Stimulated activated naive B cell treated with anti-CD40 and anti-IgM and Interleukin-4, amounts not matched to agents 10 μg/mL and 1 μg/mL and 100 μg/mL, for 72 hours (primary cell): ENCODE results near the gene DKK3.

Experiments
- ATAC-seq, 2 donors: fragments of 150-1000 bp; cut with Tn5 transposase; replicated peaks; 2 replicates each; pipeline ENCODE4 v1.10.0; 2021; ENCODE audit warnings: moderate library complexity in 1 of 2
- DNase-seq: peaks from one replicate; pipeline ENCODE4 v3.0.0; 2021
- H3K27ac Mint-ChIP-seq: one replicate; pipeline ENCODE4 v1.8.0; 2022; ENCODE audit warnings: mild to moderate bottlenecking, mixed read lengths
- H3K27me3 Mint-ChIP-seq, 2 donors: one replicate each; pipeline ENCODE4 v1.8.0; 2022; ENCODE audit warnings: mixed read lengths in 2 of 2
- H3K36me3 Mint-ChIP-seq, 2 donors: one replicate each; pipeline ENCODE4 v1.8.0; 2022; ENCODE audit warnings: mixed read lengths in 2 of 2, mild to moderate bottlenecking in 1 of 2
- H3K4me1 Mint-ChIP-seq, 2 donors: one replicate each; pipeline ENCODE4 v1.8.0; 2022; ENCODE audit warnings: mixed read lengths in 2 of 2, mild to moderate bottlenecking in 1 of 2
- H3K4me3 Mint-ChIP-seq, 2 donors: one replicate each; pipeline ENCODE4 v1.8.0; 2022; ENCODE audit warnings: mild to moderate bottlenecking in 2 of 2, mixed read lengths in 2 of 2, moderate library complexity in 1 of 2
- H3K9me3 Mint-ChIP-seq, 2 donors: one replicate each; pipeline ENCODE4 v1.8.0; 2022; ENCODE audit warnings: mixed read lengths in 2 of 2, mild to moderate bottlenecking in 1 of 2

DKK3 gene

DNA sequence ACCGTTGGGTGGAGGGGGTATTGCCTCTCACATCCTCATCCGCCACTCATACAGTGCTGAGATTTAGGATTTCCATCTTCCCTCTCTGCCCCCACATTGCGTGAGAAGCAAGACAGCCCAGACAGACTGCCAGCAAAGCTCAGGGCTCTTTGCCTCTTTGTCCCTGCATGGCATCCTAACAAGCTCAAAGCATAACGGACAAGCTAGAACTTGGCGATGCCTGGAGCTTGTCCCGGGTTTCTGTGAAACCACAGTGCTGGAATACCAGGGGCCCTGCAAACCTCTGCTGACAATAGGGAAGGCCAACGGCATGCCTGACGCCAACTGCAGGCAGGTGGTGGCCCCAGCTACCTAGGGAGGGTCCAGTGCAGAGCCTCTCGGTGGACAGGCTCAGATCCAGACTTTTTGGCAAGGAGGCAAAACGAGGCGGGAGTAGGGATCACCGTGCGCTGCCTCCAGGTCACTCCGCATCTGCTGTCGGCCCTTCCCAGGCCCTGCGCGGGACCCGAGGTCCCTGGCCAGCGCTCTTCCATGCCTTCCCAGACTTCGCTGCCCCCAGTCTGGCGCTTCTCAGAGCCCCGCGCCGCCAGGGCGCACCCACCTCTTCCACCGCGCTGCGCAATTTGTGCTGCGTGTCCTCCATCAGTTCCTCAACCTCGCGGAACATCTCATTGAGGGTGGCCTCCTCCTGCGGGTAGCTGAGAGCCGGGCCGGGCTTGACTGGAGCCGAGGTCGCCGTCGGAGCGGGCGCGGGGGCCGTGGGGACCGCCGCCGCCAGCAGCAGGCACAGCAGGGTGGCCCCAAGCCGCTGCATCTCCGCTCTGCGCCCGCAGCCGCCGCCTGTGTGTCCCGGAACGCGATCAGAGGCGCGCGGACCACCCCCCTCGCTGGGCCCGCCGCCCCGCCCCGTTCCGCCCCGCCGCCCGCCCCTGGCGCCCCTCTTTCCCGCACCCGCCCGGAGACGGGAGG, at the start of gene DKK3:
Gene DKK3 (minus strand): TSS at position 858 of the 969 bp plus-strand sequence. CDS start 44 bp downstream, at position 814.
- DNase-seq (no peak), ATAC-seq (no peak)
- peaks cover 71 to 74% of the 10 kb centered on the region in 2 donors for H3K27me3 Mint-ChIP-seq
- H3K4me1 Mint-ChIP-seq: peaks cover 7 to 17% of the 10 kb centered on the region in 2 donors
- H3K27ac Mint-ChIP-seq: no peak within 1 kb of the TSS
- H3K4me3 Mint-ChIP-seq: peak within 1 kb of the TSS; percentile 60 to 68
- peaks cover 0 to 2% of the 10 kb centered on the region in 2 donors for H3K36me3 Mint-ChIP-seq
- no peaks in the 10 kb centered on the region for H3K9me3 Mint-ChIP-seq

DNA sequence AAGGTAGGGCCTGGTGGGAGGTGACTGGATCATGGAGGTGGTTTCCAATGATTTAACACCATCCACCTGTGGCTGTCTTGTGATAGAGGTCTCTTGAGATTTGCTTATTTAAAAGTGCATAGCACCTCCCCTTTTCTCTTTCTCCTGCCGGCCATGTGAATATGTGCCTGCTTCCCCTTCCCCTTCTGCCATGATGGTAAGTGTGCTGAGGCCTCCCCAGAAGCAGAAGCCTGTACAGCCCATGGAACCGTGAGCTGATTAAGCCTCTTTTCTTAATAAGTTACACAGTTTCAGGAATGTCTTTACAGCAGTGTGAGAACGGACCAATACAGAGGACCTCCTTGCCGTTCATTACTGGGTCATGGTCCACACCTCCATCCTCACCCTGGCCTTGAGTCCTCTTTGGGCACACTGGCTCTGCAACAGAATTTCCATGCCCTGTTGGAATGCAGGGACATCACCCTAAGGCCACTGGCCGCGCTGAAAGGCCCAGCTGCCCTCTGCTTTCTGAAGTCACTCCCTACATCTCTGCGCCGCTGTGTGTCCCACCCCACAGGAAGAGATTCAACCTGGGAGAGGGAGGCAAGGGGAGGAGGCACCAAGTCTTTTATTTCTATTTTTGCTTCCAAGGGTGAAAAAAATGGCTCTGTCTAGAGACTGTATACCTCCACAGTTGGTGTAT, 49.0 kb upstream of the DKK3 start:
- no peak overlapping the region for H3K27ac Mint-ChIP-seq
- DNase-seq: no peak
- H3K9me3 Mint-ChIP-seq: peaks cover 0 to 7% of the 10 kb centered on the region in 2 donors
- H3K27me3 Mint-ChIP-seq: peaks cover 0 to 9% of the 10 kb centered on the region in 2 donors
- H3K36me3 Mint-ChIP-seq: no peaks in the 10 kb centered on the region
- H3K4me1 Mint-ChIP-seq: peaks cover 0 to 4% of the 10 kb centered on the region in 2 donors
- H3K4me3 Mint-ChIP-seq: no peak overlapping the region
- ATAC-seq: no peak

DNA sequence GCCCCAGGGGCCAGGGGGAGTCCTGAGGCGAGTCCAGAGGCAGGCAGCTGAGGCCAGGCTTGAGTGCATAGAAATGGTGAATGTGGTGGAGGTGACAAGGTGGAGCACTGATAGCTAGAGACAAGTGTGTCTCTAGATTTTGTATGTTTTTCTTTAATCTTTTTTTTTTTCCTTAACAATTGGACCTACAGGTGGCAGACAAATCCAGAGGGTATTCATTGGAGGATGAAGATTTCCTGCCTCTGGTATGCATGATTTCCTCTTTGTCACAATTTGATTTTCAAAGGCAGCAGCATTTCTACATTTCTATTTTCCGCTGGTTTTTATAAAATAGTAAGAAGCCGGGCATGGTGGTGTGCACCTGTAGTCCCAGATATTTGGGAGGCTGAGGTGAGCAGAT, 47.7 kb upstream of the DKK3 start:
- ATAC-seq: no peak
- H3K9me3 Mint-ChIP-seq: peaks cover 0 to 7% of the 10 kb centered on the region in 2 donors
- H3K27ac Mint-ChIP-seq: no peak overlapping the region
- H3K4me1 Mint-ChIP-seq: no peaks in the 10 kb centered on the region
- no peak overlapping the region for H3K4me3 Mint-ChIP-seq
- H3K36me3 Mint-ChIP-seq: no peaks in the 10 kb centered on the region
- H3K27me3 Mint-ChIP-seq: peaks cover 0 to under 1% of the 10 kb centered on the region in 2 donors
- DNase-seq: no peak

DNA sequence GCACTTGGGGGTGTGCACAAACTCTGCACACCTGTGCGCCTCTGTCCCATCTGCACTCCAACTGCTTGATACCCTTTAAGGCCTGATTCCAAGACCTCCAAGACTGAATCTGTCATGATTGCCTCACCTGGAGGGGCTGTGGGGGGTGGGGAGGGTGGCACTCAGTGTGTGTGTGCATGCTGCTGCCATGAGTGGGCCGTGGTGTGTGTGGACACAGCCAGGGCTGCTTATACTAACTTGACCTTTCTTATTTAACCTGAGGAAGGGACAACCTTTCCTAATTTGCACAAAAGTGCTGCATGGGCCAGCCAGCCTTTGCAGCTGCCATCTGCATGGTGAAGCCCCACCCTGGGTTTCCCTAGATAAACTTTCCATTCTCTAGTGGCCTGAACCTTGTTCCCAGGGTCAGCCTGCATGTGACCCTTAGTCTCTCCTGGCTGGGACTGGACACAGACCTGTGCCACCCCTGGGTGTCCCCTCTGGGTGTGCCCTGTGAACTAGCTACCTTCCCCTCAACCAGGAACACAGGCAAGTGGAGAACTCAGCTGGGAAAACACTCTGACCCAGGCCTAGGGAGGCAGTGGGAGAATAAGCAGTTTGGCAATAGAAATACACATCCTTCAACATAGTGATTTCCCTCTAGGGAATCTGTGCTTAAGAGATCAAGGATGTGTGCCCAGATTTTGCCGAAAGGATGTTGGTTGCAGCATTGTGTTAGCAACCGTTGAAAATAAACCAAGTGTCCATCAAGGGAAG, 45.4 kb upstream of the DKK3 start:
- ATAC-seq: no peak
- peaks cover 0 to 7% of the 10 kb centered on the region in 2 donors for H3K9me3 Mint-ChIP-seq
- H3K36me3 Mint-ChIP-seq: no peaks in the 10 kb centered on the region
- H3K4me3 Mint-ChIP-seq: no peak overlapping the region
- no peak for DNase-seq
- H3K27ac Mint-ChIP-seq: no peak overlapping the region
- no peaks in the 10 kb centered on the region for H3K4me1 Mint-ChIP-seq
- no peaks in the 10 kb centered on the region for H3K27me3 Mint-ChIP-seq

DNA sequence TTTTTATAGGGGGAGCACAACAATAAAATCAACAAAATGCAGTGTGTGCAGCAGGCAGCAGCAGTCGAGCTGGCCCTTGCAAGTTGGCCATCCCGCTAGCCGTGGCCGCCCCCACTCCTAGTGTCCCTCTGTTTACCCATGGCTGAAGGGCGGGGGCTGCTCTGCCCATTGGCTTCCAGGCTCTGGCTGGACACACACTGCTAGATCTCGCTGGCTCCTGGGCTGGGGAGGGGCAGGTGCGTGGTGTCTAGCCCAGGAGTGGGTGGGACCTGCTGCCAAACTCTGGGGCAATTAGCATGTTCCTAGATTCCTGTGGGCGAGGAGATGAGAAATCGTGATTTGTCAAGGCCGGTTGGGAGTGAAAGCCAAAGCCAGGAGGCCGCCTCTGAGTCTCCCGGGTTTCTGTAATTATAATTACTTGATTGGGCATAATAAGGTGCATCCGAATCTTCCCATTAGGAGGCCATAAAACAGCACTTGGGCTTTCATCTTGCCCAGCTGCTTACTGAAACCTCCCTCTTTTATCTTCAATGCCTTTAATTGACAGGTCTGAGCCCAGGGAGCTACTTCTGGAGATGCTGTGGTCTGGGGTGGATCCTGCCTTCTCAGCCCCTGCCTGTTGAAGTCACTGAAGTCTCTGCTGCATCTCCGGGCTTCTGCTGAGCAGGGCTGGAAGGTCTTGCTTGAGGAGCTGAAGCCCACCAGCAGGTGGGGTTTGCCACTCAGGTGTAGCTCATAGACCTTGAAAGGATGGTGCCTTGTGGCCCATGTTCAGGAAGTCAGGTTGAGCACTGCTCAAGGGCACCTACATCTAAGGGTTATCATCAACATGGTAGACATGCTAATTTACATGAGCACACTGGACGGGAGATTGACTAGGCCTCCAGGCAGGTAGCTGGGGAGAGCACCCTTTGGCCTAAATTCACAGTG, 44.5 kb upstream of the DKK3 start:
- H3K27ac Mint-ChIP-seq: no peak overlapping the region

DNA sequence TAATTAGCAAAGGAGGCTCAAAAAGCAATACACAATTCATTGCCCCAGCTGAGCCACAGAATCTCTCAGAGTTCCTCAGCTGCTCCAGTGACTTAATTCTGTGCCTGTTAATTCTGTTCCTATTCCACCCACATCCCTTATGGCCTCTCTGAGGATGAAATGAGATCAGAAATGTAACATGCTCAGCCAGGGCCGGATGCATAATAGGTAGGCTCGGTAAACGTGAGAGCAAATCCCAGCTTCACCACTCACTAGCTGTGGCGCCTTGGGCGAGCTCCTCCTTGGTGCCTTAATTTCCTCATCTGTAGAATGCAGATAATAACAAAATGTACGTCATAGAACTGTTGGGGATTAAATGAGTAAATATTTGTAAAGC, 42.8 kb upstream of the DKK3 start:
- ATAC-seq (no peak), DNase-seq (no peak)
- Mint-ChIP-seq H3K4me1 (no peaks in the 10 kb centered on the region), H3K4me3 (no peak overlapping the region), H3K27me3 (peaks cover 9 to 11% of the 10 kb centered on the region in 2 donors), H3K36me3 (no peaks in the 10 kb centered on the region), H3K27ac (no peak overlapping the region), H3K9me3 (no peaks in the 10 kb centered on the region)

More for the DNA sequence above, 44.5 kb upstream of the DKK3 start:
- no peak for DNase-seq
- no peaks in the 10 kb centered on the region for H3K36me3 Mint-ChIP-seq
- peaks cover 0 to 7% of the 10 kb centered on the region in 2 donors for H3K9me3 Mint-ChIP-seq
- no peak overlapping the region for H3K4me3 Mint-ChIP-seq
- ATAC-seq: peak in 1 of 2 donors; percentile 25
- no peaks in the 10 kb centered on the region for H3K27me3 Mint-ChIP-seq
- no peaks in the 10 kb centered on the region for H3K4me1 Mint-ChIP-seq

DNA sequence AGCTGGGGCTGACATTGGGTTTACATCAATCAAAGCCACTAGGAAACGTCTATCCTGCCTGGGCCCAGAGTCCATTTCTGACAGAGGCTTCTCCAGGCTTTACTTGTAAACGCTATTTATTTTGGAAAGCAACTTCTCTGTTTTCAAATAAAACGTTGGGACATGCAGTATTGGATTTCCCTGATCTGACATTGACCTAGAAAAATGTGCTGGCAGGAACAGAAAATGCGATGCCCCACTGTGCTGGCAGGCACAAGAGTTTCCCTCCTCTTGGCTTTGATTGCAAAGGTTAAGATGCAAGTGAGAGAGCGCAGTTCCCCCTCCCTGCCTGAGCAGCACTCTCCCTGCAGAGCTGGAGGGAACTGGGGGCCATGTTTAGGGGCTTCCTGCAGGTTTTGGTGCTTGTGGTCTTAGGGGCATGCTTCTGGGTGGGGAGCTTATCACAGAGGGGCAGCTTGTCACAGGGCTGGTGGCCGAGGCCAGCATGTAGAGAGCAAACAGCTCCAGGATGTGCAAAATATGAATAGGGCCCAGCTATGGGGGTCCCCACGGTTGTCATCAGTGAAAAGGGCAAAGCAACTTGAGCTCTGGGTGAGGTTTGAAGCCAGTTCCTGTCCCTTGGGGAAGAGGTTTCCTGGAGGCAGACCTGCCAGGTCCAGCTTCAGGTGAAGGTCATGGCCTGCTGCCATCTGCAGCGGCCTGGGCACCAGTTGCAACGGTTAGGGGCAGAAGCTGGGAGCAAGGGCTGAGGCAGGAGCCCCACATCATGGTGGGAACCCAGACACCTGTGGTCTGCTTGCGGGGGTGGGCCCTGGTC, 42.3 kb upstream of the DKK3 start:
- no peaks in the 10 kb centered on the region for H3K9me3 Mint-ChIP-seq
- no peaks in the 10 kb centered on the region for H3K36me3 Mint-ChIP-seq
- DNase-seq: no peak
- no peak overlapping the region for H3K4me3 Mint-ChIP-seq
- ATAC-seq: no peak
- peaks cover 13 to 15% of the 10 kb centered on the region in 2 donors for H3K27me3 Mint-ChIP-seq
- no peak overlapping the region for H3K27ac Mint-ChIP-seq
- no peaks in the 10 kb centered on the region for H3K4me1 Mint-ChIP-seq

DNA sequence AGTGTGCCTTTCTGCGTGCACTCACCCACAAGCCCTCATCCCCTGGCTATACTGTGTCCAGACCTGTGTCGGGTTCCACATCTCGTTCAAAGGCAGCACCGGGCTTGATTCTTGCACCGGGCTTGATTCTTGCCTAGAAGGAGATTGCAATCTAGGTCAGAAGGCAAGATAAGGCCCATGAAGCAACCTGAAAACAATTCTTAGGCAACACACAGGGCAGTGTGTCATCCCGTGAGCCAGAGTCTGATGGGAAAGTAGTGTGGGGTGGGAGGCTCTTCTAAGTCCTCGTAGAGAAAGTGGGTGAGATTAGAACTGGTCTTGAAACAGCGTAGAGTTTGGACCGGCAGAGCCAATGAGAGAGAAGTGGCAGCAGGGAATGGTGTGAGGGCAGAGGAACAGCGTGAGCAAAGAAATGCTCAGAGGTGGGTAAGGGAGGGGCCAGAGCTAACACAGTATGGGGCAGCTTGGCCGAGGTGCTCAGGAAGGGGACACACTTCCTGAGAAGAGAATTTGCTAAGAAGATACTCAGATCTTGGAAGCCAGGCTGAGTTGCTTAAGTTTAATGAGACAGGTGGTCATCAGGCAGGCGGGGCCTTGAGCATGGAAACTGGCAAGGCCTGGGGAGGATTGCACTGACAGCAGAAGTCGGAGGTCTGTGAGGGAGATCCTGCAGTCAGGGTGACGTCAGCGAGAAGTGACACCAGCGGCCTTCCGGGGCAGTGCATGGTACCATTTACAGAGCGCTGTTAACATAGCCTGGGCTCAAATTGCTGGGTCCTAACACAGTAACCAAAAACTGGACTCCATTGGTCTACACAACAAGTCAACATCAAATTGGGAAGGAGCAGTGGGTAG, 40.7 kb upstream of the DKK3 start:
- Mint-ChIP-seq H3K4me1 (peaks cover 0 to 4% of the 10 kb centered on the region in 2 donors), H3K4me3 (no peak overlapping the region), H3K27ac (no peak overlapping the region), H3K36me3 (no peaks in the 10 kb centered on the region), H3K27me3 (peaks cover 17 to 18% of the 10 kb centered on the region in 2 donors), H3K9me3 (no peaks in the 10 kb centered on the region)
- no peak for ATAC-seq
- no peak for DNase-seq

DNA sequence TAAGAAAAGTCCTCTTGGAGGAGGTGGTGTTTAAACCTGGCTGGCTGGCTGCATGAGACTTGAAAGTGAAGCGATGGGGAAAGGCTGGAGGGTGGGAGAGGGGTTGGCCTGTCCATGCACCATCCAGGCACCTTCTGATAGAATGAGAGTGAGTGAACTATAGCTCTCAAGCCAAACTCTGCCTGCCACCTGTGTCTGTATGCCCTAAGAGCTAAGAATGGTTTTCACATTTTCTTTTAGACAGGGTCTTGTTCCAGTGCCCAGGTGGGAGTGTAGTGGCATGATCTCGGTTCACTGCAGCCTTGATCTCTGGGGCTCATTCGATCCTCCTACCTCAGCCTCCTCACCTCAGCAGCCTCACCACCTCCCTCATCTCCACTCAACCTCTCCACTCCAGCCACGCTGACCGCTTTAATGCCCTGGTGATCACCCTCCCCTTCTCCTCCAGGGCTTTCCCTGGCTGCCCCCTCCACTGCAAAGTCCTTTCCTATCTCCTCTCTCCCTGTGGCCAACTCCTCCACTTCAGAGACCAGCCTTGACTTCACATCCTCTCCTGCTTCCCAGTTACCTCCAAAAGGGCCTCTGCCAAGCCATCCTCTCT, 38.3 kb upstream of the DKK3 start:
- ATAC-seq (no peak), DNase-seq (no peak)
- H3K4me1 Mint-ChIP-seq: peaks cover 2 to 4% of the 10 kb centered on the region in 2 donors
- H3K27ac Mint-ChIP-seq: no peak overlapping the region
- no peaks in the 10 kb centered on the region for H3K36me3 Mint-ChIP-seq
- H3K27me3 Mint-ChIP-seq: peaks cover 17 to 18% of the 10 kb centered on the region in 2 donors
- H3K4me3 Mint-ChIP-seq: no peak overlapping the region
- peaks cover 0 to under 1% of the 10 kb centered on the region in 2 donors for H3K9me3 Mint-ChIP-seq

DNA sequence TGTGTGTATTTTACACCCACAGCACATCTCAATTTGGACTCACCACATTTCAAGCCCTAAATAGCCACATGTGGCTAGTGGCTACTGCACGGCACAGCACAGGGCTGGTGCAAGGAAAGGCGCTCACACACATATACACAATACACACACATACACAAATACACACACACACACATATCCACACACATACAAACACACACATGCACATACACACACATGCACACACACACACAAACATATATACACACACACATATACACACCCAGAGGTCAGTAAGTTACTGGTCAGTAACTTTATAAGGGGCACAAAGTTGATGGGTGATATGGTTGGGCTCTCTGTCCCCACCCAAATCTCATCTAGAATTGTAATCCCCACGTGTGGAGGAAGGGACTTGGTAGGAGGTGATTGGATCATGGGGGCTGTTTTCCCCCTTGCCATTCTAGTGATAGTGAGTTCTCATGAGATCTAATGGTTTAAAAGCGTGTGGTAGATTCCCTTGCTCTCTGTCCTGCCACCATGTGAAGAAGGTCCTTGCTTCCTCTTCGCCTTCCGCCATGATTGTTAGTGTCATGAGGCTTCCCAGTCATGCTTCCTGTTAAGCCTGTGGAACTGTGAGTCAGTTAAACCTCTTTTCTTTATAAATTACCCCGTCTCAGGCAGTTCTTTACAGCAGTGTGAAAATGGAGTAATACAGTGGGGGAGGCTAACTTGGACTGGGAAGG, 37.6 kb upstream of the DKK3 start:
- H3K36me3 Mint-ChIP-seq: no peaks in the 10 kb centered on the region
- no peak overlapping the region for H3K4me3 Mint-ChIP-seq
- H3K27ac Mint-ChIP-seq: peak overlapping the region; percentile 52
- peaks cover 17 to 18% of the 10 kb centered on the region in 2 donors for H3K27me3 Mint-ChIP-seq
- peaks cover 0 to 1% of the 10 kb centered on the region in 2 donors for H3K9me3 Mint-ChIP-seq
- H3K4me1 Mint-ChIP-seq: peaks cover 2 to 4% of the 10 kb centered on the region in 2 donors
- no peak for ATAC-seq
- no peak for DNase-seq

DNA sequence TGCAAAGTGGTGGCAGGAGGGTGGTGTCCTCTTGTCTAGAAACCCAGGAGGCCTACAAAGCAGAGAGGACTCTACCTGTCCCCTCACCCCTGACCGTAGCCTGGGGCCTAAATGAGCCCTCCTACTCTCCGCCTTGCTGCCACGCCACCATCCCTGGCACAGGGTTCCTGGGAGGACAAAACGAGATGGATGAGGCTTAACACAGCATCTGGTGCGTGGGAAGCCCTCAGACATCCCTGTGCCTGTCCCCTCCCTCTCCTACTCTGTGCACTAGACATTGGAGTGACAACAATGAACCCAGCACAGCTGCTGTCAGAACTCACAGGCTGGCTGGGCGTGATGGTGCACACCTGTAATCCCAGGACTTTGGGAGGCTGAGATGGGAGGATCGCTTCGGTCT, 36.4 kb upstream of the DKK3 start:
- no peak for ATAC-seq
- H3K9me3 Mint-ChIP-seq: peaks cover 0 to 1% of the 10 kb centered on the region in 2 donors
- no peak for DNase-seq
- peaks cover 2 to 4% of the 10 kb centered on the region in 2 donors for H3K4me1 Mint-ChIP-seq
- H3K27ac Mint-ChIP-seq: no peak overlapping the region
- H3K27me3 Mint-ChIP-seq: peaks cover 17 to 18% of the 10 kb centered on the region in 2 donors
- no peaks in the 10 kb centered on the region for H3K36me3 Mint-ChIP-seq
- H3K4me3 Mint-ChIP-seq: no peak overlapping the region
